Activated CD8-positive, alpha-beta memory T cell treated with anti-CD3 and anti-CD28 coated beads for 48 hours (primary cell): Measurements from ENCODE around the gene RAPGEF5.

Experiments
- DNase-seq, 3 experiments: peaks; one replicate each; pipeline ENCODE4 v3.0.0-alpha.2; 2020; ENCODE audit warnings: low read depth in 2 of 3, low spot score in 2 of 3

RAPGEF5 gene

GRCh38 chr7:22356701-22357310 lies at the start of gene RAPGEF5:
RAPGEF5 (minus strand) TSS chr7:22357154; CDS start chr7:22357060, 94 bp downstream.
- no peak for DNase-seq

DNA sequence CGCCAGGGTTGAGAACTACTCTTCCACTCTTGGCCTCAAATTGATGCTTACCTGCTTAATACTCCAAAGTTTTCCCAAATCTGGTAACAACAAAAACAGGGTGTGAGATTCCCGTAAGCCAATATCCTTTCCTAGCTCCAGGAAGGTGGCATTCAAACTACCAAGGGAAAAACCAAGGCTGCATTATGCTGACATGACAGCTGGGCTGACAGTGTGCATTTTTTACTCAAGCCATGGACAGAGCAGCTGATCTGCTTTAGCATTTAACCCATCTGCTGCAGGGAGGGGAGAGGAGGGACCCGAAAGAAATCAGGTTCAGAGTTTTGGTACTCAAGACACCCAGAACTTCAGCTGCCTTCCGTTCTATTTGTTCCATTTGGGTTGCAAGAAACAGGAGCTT lies 49.8 kb upstream of the RAPGEF5 start:
- DNase-seq, result no peak

GRCh38 chr7:22404421-22405023 lies 47.6 kb upstream of the RAPGEF5 start:
- DNase-seq, result no peak

DNA sequence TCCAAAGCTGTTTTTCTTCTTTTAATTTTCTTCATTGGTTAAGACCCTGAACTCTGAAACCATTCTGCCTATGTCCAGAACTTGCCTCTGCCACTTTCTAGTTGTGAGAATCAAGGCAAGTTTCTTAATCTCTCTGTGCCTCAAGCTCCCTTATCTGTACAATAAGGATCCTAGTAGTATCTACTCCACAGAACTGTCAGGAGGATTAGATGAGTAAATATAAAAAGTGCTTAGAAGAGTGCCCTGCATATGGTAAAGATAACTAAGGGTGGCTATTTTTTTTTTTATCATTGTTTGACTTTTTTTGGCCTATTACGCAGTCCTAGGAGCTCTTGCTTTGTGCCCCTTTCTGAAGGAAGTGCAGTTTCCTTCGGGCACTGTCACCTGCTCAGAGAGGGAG lies 46.4 kb upstream of the RAPGEF5 start:
- no peak for DNase-seq

DNA sequence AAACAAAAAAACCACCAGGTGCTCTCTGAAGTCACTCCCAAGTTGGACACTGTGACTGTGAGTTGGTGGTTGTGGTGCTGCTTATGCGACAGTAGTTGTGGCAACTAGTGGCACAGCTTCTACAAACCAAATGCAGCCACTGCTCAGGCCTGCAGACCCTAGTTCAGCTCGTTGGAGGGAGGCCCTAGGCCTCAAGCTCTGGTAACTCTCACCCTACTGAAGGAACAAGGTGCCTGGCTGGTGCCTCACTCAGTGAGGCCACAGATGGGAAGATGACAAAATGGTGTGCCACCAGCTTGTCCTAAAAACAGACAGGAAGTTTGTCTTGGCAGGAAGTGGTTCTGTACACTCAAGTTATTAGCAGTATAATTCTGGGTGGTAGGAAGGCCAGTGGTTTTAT lies 45.3 kb upstream of the RAPGEF5 start:
- no peak for DNase-seq

GRCh38 chr7:22400936-22401553 lies 44.1 kb upstream of the RAPGEF5 start:
- DNase-seq, result no peak

DNA sequence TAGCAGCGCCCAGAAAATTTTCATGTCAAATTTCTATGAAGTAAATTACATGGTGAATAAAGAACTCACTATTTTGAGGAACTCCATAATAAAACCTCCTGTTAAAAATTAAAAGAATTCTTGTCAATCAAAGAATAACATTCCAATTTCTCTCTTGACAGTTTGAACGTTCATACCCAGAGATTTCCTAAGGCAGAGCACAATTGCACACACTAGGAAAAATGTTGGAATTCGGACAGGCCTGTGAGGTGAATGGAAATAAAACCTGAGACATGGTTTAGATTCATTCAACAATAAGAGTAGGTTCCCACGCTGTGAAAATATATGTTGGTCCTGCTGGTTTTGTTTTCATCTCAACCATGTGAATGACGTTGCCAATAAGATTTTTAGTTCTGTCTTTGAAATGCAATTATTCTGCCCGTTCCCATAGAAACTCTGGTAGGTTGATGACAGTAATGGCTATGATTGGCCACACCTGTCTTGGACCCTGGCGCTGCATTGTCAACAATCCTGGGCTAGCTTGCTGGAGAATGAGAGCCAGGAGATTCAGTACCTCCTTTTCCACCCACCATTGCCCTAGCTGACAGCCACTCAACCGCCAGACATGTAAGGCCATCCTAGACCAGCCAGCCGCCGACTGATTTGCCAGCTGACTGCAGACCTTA lies 43.3 kb upstream of the RAPGEF5 start:
- DNase-seq, result no peak

DNA sequence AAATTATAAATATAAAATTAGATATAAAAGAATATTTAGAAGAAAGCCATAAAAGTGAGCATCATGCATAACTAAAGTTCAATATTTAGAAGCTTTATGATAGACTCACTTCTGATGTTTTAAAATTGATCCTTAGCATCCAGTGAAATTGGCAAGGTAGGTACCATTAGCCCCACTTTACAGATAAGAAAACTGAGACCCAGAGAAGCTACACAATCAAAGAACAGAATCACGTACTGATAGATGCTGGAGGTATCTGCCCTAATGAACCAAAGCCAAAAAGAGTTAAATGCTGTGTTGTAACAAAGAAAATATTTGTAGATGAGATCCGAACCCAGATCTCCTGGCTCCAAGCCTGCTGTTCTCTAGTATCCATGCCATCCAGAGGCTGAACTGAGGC lies 42.6 kb upstream of the RAPGEF5 start:
- DNase-seq, result no peak

DNA sequence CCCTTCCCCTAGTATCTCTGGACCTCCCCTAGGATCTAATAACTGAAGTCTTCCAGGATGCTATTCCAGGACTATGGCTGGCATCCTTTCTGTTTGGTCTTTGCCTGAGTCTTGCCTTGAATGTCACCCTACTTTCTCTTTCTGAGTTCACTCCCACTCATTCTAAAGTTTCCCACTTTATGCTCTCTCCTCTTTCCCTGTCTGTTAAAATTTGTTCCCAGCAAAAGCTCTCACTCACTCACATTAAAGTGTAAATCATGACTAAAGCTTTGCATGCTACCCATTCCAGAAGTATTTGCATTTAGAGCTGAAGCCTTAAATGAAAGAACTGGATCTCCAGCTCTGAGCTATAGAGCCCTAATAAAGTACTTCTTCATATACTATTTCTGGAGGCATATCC lies 42.1 kb upstream of the RAPGEF5 start:
- no peak for DNase-seq

DNA sequence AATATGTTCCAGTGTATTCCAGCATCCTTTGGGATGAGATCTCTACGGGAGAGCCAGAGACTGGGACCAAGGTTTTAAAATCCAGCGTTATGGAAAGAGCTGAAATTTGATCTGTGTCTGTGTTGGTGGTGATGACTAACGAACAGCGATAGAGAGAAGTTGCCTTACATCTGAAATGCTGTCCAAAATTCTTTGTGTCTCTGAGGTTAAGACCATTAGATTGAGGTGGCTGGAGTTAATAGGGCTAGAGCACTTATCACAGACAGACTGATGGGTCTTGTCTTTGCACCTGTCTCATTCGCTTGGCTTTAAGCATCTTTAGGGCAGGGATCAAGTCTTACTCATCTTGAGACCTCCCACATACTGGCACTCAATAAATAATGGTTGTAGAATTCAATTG lies 41.0 kb upstream of the RAPGEF5 start:
- no peak for DNase-seq

GRCh38 chr7:22395222-22395621 lies 38.3 kb upstream of the RAPGEF5 start:
- DNase-seq, result no peak

GRCh38 chr7:22394739-22395138 lies 37.8 kb upstream of the RAPGEF5 start:
- no peak for DNase-seq

DNA sequence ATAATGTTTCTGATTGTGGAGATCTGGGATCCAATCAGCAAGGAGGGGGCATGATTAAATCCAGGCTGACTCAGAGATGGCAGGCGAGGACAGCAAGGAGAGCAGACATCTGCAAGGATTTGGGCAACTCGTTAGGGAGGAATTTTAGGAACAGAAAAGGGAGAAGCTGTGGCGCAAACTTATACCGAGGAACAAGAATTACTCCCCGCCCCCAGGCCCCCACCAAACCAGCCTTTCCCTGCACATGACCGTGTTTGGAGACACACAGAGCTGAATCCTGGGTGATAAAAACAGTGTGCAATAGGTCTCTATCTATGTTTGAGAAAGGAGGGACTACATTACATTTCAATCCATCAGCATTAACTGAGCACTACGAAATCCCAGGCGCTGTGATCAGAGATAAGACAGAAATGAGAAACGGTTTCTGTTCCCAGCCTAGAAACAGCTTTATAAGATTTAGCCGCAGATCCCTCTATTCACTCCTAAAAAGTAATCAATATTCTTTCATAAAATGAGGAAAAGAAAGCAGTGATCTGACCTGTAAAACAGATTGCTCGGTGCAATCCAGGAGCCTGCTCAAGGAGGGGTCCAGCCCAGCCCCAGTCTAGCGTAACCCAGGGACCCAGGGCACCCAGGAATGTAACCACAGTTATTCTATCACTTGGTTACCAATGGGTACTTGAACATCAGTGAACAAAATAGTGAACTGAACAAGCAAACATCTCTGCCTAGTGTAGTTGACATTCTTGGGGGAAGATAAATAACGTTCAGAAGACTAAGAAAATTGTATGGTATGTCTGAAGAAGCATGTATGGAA lies 37.2 kb upstream of the RAPGEF5 start:
- DNase-seq, result no peak

GRCh38 chr7:22390516-22390915 lies 33.6 kb upstream of the RAPGEF5 start:
- no peak for DNase-seq

GRCh38 chr7:22389892-22390291 lies 32.9 kb upstream of the RAPGEF5 start:
- no peak for DNase-seq

- no peak for DNase-seq
These were observed 30.6 kb upstream of the RAPGEF5 start for GRCh38 chr7:22387583-22387982.

DNA sequence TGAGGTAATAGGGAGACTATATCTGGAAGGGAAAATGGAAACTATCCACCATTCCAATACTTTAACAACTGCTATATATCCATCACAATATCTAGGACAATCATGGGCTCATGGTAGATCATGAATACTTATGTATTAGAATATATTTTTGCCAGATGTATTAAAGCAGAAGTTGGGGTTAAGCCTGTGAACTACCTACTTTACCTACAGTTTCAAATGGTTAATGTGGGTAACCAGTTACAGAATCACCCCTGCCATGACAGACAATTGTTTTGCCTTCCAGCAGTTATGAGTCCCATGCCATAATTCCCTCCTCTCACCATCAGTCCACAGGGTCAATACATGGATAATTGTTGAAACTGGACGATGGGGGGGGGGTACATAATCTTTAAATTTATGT lies 29.9 kb upstream of the RAPGEF5 start:
- no peak for DNase-seq

DNA sequence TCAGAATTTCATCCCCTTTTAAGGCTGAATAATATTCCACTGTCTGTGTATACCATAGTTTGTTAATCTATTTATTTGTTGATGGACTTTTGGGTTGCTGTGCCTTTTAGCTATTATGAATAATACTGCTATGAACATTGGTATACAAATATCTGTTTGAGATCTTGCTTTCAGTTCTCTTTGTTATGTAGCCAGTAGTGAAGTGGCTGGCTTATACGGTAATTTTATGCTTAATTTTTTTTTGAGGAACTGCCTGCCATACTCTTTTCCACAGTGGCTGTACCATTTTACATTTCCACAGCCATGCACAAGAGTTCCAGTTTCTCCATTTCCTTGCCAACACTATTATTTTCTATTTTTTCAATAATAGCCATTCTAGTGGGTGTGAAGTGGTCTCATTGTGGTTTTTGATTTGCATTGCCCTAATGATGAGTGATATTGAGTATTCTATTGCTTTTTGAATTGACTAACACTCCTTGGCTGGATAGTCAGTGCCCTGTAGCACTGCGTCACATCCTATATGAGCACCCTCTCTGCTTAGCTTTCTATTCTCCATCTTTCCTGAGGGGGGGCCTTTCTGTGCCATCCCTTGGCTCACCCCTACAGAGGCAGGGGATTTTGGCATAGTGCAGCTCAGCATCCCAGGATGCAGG lies 29.4 kb upstream of the RAPGEF5 start:
- no peak for DNase-seq

- DNase-seq, result no peak
These were observed 28.4 kb upstream of the RAPGEF5 start for GRCh38 chr7:22385326-22385725.

DNA sequence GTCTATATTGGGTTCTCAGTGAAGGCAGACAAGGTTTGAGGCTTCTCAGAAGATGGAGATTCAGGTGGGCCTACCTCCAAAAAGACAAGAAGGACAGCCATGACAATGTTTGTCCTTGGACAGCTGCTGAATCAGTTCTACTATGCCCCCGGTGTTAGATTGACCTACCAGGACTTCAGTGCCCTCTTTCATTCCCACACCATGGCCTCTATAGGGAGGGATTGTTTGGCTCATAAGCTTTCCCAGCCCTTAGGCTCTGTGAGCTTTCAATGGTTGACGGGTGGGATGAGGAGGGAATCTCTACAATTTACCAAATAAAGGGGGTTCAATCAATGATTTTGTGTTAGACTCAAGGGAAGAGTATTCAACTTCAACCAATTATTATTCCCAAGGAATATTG lies 23.4 kb upstream of the RAPGEF5 start:
- DNase-seq, result no peak
